Activated CD8-positive, alpha-beta memory T cell treated with anti-CD3 and anti-CD28 coated beads, Interleukin-2, amount 50 U/mL, for 48 hours (primary cell): ENCODE results near the gene DDAH2.

Source experiments
- DNase-seq: peaks from one replicate; pipeline ENCODE4 v3.0.0-alpha.2; 2020

Gene DDAH2

GRCh38 chr6:31687860-31688693 is 41.0 kb downstream of the DDAH2 start:
- DNase-seq = no peak

GRCh38 chr6:31687321-31687720 is 41.8 kb downstream of the DDAH2 start:
- DNase-seq = no peak

- no peak for DNase-seq
These were observed 42.6 kb downstream of the DDAH2 start for GRCh38 chr6:31686483-31686882.

GRCh38 chr6:31683591-31683990 is 45.5 kb downstream of the DDAH2 start:
- no peak for DNase-seq

- peak; percentile 76 for DNase-seq
These were observed 47.9 kb downstream of the DDAH2 start for GRCh38 chr6:31681135-31681671.

- DNase-seq = peak; percentile 77
These were observed 48.6 kb downstream of the DDAH2 start, which contains the start of gene LY6G5C for GRCh38 chr6:31680226-31681134. Gene LY6G5C (minus strand): TSS chr6:31681067. CDS start chr6:31680373, 694 bp downstream.

- no peak for DNase-seq
These were observed 51.1 kb downstream of the DDAH2 start for GRCh38 chr6:31677955-31678354.
